HG03432 (cell line): ENCODE data around the gene RHBDD2.
A peak's percentile ranks its signal among the peaks of the same experiment; 100 is the strongest.
"Not testable (repeated sequence)": the region's sequence is repeated elsewhere in the genome, so short reads cannot be mapped to it uniquely, and the experiment has no call there.

Experiments used
- ATAC-seq: cut with Tn5 transposase; IDR thresholded peaks from one replicate; pipeline ENCODE4 v1.9.1; 2021; ENCODE audit warnings: mild to moderate bottlenecking, moderate library complexity; ENCODE audit not compliant: unreplicated experiment

RHBDD2 gene

GRCh38 chr7:75888464-75889222, 9.8 kb downstream of the RHBDD2 start:
- no peak for ATAC-seq

GRCh38 chr7:75889223-75889825, 10.5 kb downstream of the RHBDD2 start:
- no peak for ATAC-seq

- ATAC-seq = no peak
Measured at GRCh38 chr7:75889826-75890225, 11.0 kb downstream of the RHBDD2 start.

- ATAC-seq = not testable (repeated sequence)
Measured at GRCh38 chr7:75891237-75891636, 12.4 kb downstream of the RHBDD2 start.

- ATAC-seq = no peak
Measured at GRCh38 chr7:75891815-75892411, 13.1 kb downstream of the RHBDD2 start.

GRCh38 chr7:75892634-75893272, 13.9 kb downstream of the RHBDD2 start:
- no peak for ATAC-seq

GRCh38 chr7:75896803-75897327, 18.0 kb downstream of the RHBDD2 start:
- ATAC-seq = no peak

- ATAC-seq = no peak
Measured at GRCh38 chr7:75900617-75901315, 21.9 kb downstream of the RHBDD2 start.

- no peak for ATAC-seq
Measured at GRCh38 chr7:75905785-75906604, 27.2 kb downstream of the RHBDD2 start.

GRCh38 chr7:75906991-75907667, 28.3 kb downstream of the RHBDD2 start:
- ATAC-seq = no peak

GRCh38 chr7:75907668-75908039, 28.8 kb downstream of the RHBDD2 start:
- ATAC-seq = not testable (repeated sequence)

GRCh38 chr7:75909521-75910132, 30.8 kb downstream of the RHBDD2 start:
- ATAC-seq = no peak

- ATAC-seq = not testable (repeated sequence)
Measured at GRCh38 chr7:75911186-75911585, 32.4 kb downstream of the RHBDD2 start.

- no peak for ATAC-seq
Measured at GRCh38 chr7:75913437-75913836, 34.6 kb downstream of the RHBDD2 start.

- ATAC-seq = no peak
Measured at GRCh38 chr7:75914169-75914654, 35.4 kb downstream of the RHBDD2 start.

GRCh38 chr7:75914655-75915415, 36.0 kb downstream of the RHBDD2 start, which contains the start of gene POR:
Gene POR (plus strand): TSS chr7:75915155. CDS start chr7:75954002, 38,847 bp downstream.
- ATAC-seq = peak; percentile 95

GRCh38 chr7:75915416-75916156, 36.8 kb downstream of the RHBDD2 start:
- peak; percentile 5 for ATAC-seq
